DND-41 (cell line): ENCODE measurements around the gene TBC1D8B.

Experiments
- EZH2 ChIP-seq: IDR thresholded peaks from 3 replicates; pipeline ENCODE4 v1.6.1; 2012; ENCODE audit warnings: borderline replicate concordance, low read depth, mild to moderate bottlenecking, moderate library complexity, low read length, inconsistent platforms; ENCODE audit not compliant: severe bottlenecking
- TF ChIP-seq, protein P1 (sequence below): IDR thresholded peaks from 2 replicates; pipeline ENCODE4 v1.5.1; 2012; ENCODE audit warnings: borderline replicate concordance, low read length, moderate library complexity, mild to moderate bottlenecking; ENCODE audit not compliant: poor library complexity, severe bottlenecking; ENCODE audit errors: extremely low read depth

DNA sequence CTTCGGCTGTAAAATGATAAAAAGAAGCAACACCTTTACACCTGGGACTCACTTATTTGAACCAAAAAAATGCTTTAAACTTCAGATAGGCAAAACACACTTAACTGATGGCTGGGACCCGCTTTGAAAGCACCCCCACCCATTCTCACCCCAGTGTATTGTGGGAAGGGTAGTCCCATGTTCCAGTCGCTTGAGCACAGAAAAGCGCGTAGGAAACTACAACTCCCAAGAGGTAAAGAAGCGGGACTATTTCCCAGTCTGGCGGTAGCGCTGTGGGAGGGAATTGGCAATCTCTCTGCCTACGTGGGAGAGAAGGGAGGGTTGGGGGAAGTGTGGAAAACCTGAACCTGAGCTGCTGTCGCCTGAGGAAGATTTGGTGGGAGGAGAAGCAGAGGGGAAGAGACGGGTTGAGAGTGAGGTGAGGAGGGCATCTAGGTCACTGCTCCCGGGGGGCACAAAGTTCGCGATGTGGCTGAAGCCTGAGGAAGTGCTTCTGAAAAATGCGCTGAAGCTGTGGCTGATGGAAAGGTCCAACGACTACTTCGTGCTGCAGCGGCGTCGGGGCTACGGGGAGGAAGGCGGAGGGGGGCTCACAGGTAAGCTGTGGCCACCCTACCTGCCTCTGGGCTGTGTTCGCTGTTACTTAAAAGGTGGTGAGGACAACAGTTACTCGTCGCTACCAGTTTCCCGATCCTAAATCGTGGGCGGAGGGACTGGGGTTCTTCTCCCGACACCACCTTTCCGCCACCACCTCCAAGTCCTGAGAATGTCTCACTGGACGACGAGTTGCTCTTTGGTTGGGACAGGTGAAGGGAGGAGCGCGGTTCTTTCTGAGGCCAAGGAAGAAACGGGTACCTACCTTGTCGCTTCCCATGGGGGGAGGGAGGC is at the start of gene TBC1D8B:
- TF ChIP-seq, protein P1, sequence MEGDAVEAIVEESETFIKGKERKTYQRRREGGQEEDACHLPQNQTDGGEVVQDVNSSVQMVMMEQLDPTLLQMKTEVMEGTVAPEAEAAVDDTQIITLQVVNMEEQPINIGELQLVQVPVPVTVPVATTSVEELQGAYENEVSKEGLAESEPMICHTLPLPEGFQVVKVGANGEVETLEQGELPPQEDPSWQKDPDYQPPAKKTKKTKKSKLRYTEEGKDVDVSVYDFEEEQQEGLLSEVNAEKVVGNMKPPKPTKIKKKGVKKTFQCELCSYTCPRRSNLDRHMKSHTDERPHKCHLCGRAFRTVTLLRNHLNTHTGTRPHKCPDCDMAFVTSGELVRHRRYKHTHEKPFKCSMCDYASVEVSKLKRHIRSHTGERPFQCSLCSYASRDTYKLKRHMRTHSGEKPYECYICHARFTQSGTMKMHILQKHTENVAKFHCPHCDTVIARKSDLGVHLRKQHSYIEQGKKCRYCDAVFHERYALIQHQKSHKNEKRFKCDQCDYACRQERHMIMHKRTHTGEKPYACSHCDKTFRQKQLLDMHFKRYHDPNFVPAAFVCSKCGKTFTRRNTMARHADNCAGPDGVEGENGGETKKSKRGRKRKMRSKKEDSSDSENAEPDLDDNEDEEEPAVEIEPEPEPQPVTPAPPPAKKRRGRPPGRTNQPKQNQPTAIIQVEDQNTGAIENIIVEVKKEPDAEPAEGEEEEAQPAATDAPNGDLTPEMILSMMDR = no peak
- TF ChIP-seq EZH2 = no peak
